ENCODE measurements around the gene WBP1L. TPM values are rescaled to one million over a fixed set of nuclear protein-coding genes. Genes with fewer than 3 reads are reported as not detected.
"Not testable (repeated sequence)": the region's sequence is repeated elsewhere in the genome, so short reads cannot be mapped to it uniquely, and the experiment has no call there.

WBP1L gene
- polyA plus RNA-seq, 4 donors = 44.0 to 51.3 (median 48.0) TPM

- no peak for DNase-seq (ENCODE audit: low read depth in 4 of 4, low spot score in 3 of 4)
Observed at GRCh38 chr10:102802920-102803534, 59.3 kb downstream of the WBP1L start.

GRCh38 chr10:102804382-102805055 is 60.8 kb downstream of the WBP1L start:
- no peak for DNase-seq (ENCODE audit: low read depth in 4 of 4, low spot score in 3 of 4)

GRCh38 chr10:102808380-102808779 is 64.6 kb downstream of the WBP1L start:
- no peak for DNase-seq (ENCODE audit: low read depth in 4 of 4, low spot score in 3 of 4)

GRCh38 chr10:102811346-102811745 is 67.6 kb downstream of the WBP1L start:
- no peak for DNase-seq (ENCODE audit: low read depth in 4 of 4, low spot score in 3 of 4)

- DNase-seq (ENCODE audit: low read depth in 4 of 4, low spot score in 3 of 4) = no peak
Observed at GRCh38 chr10:102812231-102812876, 68.6 kb downstream of the WBP1L start.

GRCh38 chr10:102813017-102813541 is 69.3 kb downstream of the WBP1L start:
- no peak for DNase-seq (ENCODE audit: low read depth in 4 of 4, low spot score in 3 of 4)

- no peak for DNase-seq (ENCODE audit: low read depth in 4 of 4, low spot score in 3 of 4)
Observed at GRCh38 chr10:102813734-102814452, 70.1 kb downstream of the WBP1L start.

- no peak for DNase-seq (ENCODE audit: low read depth in 4 of 4, low spot score in 3 of 4)
Observed at GRCh38 chr10:102814453-102814871, 70.7 kb downstream of the WBP1L start.

- no peak for DNase-seq (ENCODE audit: low read depth in 4 of 4, low spot score in 3 of 4)
Observed at GRCh38 chr10:102814873-102815661, 71.3 kb downstream of the WBP1L start.

GRCh38 chr10:102815790-102816549 is 72.2 kb downstream of the WBP1L start:
- no peak for DNase-seq (ENCODE audit: low read depth in 4 of 4, low spot score in 3 of 4)

- DNase-seq (ENCODE audit: low read depth in 4 of 4, low spot score in 3 of 4) = no peak
Observed at GRCh38 chr10:102817175-102817574, 73.4 kb downstream of the WBP1L start.

- no peak for DNase-seq (ENCODE audit: low read depth in 4 of 4, low spot score in 3 of 4)
Observed at GRCh38 chr10:102819054-102819453, 75.3 kb downstream of the WBP1L start.

GRCh38 chr10:102820008-102820407 is 76.3 kb downstream of the WBP1L start:
- DNase-seq (ENCODE audit: low read depth in 4 of 4, low spot score in 3 of 4) = not testable (repeated sequence)

- no peak for DNase-seq (ENCODE audit: low read depth in 4 of 4, low spot score in 3 of 4)
Observed at GRCh38 chr10:102822222-102822621, 78.5 kb downstream of the WBP1L start.

- no peak for DNase-seq (ENCODE audit: low read depth in 4 of 4, low spot score in 3 of 4)
Observed at GRCh38 chr10:102824664-102825063, 80.9 kb downstream of the WBP1L start.

GRCh38 chr10:102826148-102826796 is 82.5 kb downstream of the WBP1L start:
- DNase-seq (ENCODE audit: low read depth in 4 of 4, low spot score in 3 of 4) = no peak

- DNase-seq (ENCODE audit: low read depth in 4 of 4, low spot score in 3 of 4) = no peak
Observed at GRCh38 chr10:102827597-102827975, 83.8 kb downstream of the WBP1L start.

GRCh38 chr10:102831322-102832071 is 87.7 kb downstream of the WBP1L start:
- DNase-seq (ENCODE audit: low read depth in 4 of 4, low spot score in 3 of 4) = no peak
